Nephron progenitor cell (in vitro differentiated cells): Measurements from ENCODE around the gene SYT6.

Source experiments
- DNase-seq: peaks from one replicate; pipeline ENCODE4 v3.0.0; 2021
- H3K27ac Mint-ChIP-seq: 2 replicates; pipeline ENCODE4 v1.8.0; 2021; ENCODE audit warnings: mild to moderate bottlenecking, moderate library complexity, mixed read lengths
- H3K27me3 Mint-ChIP-seq: 2 replicates; pipeline ENCODE4 v1.8.0; 2021; ENCODE audit warnings: mild to moderate bottlenecking, low read depth, mixed read lengths; ENCODE audit not compliant: poor library complexity
- H3K36me3 Mint-ChIP-seq: 2 replicates; pipeline ENCODE4 v1.8.0; 2021; ENCODE audit warnings: low read depth, mixed read lengths
- H3K4me1 Mint-ChIP-seq: 2 replicates; pipeline ENCODE4 v1.8.0; 2021; ENCODE audit warnings: mixed read lengths
- H3K4me3 Mint-ChIP-seq: 2 replicates; pipeline ENCODE4 v1.8.0; 2021; ENCODE audit warnings: mild to moderate bottlenecking, moderate library complexity, mixed read lengths
- H3K9me3 Mint-ChIP-seq: 2 replicates; pipeline ENCODE4 v1.8.0; 2021; ENCODE audit warnings: mild to moderate bottlenecking, moderate library complexity, mixed read lengths
- CTCF ChIP-seq: fragments of 200-600 bp; sonication (generic); IDR thresholded peaks from 2 replicates; pipeline ENCODE4 v1.5.0; 2021; ENCODE audit warnings: antibody characterized with exemption

SYT6 gene

GRCh38 chr1:114093624-114094362 lies 59.9 kb downstream of the SYT6 start:
- Mint-ChIP-seq H3K4me3 (no peak overlapping the region), H3K27ac (no peak overlapping the region), H3K36me3 (peaks cover 84% of the 10 kb centered on the region), H3K9me3 (no peaks in the 10 kb centered on the region), H3K27me3 (peaks cover 5% of the 10 kb centered on the region), H3K4me1 (peaks cover 50% of the 10 kb centered on the region)
- DNase-seq, result no peak
- no peak for TF ChIP-seq CTCF

- TF ChIP-seq CTCF, result no peak
- H3K27ac Mint-ChIP-seq, result no peak overlapping the region
- H3K4me3 Mint-ChIP-seq, result no peak overlapping the region
- no peak for DNase-seq
- peaks cover 51% of the 10 kb centered on the region for H3K4me1 Mint-ChIP-seq
- H3K36me3 Mint-ChIP-seq, result peaks cover 70% of the 10 kb centered on the region
- no peaks in the 10 kb centered on the region for H3K9me3 Mint-ChIP-seq
- H3K27me3 Mint-ChIP-seq, result peaks cover 6% of the 10 kb centered on the region
Observed at GRCh38 chr1:114092186-114093062, 61.2 kb downstream of the SYT6 start.

- H3K4me3 Mint-ChIP-seq, result no peak overlapping the region
- H3K27me3 Mint-ChIP-seq, result peaks cover 3% of the 10 kb centered on the region
- H3K36me3 Mint-ChIP-seq, result peaks cover 65% of the 10 kb centered on the region
- no peak for DNase-seq
- TF ChIP-seq CTCF, result no peak
- peaks cover 51% of the 10 kb centered on the region for H3K4me1 Mint-ChIP-seq
- peak overlapping the region; percentile 27 for H3K27ac Mint-ChIP-seq
- H3K9me3 Mint-ChIP-seq, result no peaks in the 10 kb centered on the region
Observed at GRCh38 chr1:114091711-114092110, 62.0 kb downstream of the SYT6 start.

DNA sequence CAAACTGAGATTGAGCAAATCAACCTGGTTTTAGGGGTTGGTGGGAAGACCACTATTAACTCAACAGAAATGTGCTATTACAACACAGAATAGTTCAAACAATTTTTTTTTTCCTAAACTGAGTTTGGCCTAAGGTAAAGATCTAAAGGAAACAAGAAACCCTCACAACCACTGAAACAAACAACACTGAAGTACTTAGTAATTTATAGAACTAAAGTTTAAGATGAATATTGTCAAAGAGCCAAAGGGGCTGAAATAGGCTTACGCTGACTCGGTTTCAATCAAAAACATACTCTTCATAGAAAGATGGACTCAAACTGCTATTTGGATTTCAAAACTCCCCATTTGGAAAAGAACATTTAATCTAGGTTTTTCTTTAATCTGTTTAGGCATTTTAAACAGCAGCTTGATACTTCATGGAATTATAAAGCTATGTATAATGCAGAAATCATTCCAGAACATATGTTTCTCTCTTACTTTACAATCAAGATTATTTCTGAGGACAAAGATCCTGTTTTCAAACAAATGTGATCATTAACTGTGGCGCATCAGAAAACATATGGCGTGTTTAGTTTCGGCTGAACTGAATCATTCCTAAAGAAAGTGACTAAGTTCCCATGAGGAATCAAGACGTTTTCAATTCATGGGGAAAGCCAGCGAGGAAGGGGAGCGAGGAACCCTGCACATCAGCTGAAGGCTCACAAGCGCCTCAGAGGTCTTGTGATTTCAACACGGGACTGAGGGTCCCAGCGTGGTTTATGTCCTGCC lies 62.7 kb downstream of the SYT6 start:
- no peak overlapping the region for H3K4me3 Mint-ChIP-seq
- H3K4me1 Mint-ChIP-seq, result peaks cover 46% of the 10 kb centered on the region
- TF ChIP-seq CTCF, result no peak
- DNase-seq, result no peak
- H3K27ac Mint-ChIP-seq, result no peak overlapping the region
- peaks cover 65% of the 10 kb centered on the region for H3K36me3 Mint-ChIP-seq
- H3K9me3 Mint-ChIP-seq, result no peaks in the 10 kb centered on the region
- peaks cover 3% of the 10 kb centered on the region for H3K27me3 Mint-ChIP-seq

DNA sequence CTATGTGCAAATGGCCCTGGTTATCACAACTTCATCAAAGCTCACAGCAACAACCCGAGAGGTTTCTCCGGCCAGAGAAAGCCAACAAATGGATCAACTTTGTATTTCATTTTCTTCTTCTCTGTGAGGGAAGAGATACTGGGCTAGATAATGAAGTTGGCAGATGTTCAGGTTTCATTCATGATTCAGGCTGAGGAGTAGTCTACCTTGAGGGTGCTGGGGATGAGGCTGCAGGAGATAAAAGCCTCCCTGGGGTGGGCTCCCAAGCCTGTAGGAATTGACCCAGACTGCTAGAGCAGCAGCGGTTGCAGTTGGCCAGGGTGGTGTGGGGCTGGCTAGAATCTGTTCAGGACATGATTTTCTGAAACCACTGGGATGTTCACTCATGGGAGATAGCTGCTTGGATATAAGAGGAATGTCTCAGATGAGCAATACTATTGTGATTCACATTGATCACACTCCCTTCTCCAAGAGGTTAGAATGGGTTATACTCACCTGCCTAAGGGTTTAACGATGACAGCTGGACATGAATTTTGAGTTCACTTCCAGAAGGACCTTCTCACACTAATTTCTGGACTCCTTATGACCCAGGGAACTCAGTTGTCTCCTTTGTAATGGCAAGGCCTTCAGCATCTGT lies 64.0 kb downstream of the SYT6 start:
- peaks cover 38% of the 10 kb centered on the region for H3K4me1 Mint-ChIP-seq
- DNase-seq, result no peak
- no peak for TF ChIP-seq CTCF
- no peak overlapping the region for H3K4me3 Mint-ChIP-seq
- no peaks in the 10 kb centered on the region for H3K9me3 Mint-ChIP-seq
- peaks cover 3% of the 10 kb centered on the region for H3K27me3 Mint-ChIP-seq
- no peak overlapping the region for H3K27ac Mint-ChIP-seq
- H3K36me3 Mint-ChIP-seq, result peaks cover 68% of the 10 kb centered on the region
